ENCODE measurements around the gene RAPGEF4.

RAPGEF4 gene

DNA sequence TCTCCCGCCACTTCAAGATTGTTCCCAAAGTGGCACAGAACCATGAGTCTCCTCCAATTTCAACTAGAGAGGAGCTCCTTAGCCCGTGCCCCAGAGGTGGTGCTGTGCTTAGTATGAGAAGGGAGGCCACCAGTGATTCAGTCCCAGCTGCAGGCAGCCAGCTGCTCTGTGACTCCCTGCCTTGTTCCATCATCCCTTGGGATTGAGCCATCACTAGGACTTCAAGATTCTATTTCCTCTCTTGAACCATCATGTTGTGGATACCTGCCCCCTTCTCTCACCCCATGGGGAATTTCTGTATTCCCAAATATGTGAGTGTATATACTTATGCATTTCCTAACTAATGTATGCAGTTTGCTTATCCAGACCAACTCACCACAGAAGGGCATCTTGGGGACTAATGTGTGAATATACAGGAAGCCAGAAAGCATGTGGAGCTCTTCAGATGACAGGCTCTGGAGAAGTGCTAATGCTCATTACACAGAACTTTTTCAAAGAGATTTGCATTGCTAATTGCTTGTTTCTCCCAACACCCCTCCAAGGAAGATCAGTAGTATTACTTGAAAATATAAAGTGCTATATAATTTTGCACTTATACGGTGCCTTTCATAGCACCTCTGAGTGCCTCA, 229.0 kb downstream of the RAPGEF4 start:
- no peak overlapping the region for H3K4me3 ChIP-seq (ENCODE audit: low read length)
- no peak for DNase-seq (ENCODE audit: low read depth)
- TF ChIP-seq, protein P1, sequence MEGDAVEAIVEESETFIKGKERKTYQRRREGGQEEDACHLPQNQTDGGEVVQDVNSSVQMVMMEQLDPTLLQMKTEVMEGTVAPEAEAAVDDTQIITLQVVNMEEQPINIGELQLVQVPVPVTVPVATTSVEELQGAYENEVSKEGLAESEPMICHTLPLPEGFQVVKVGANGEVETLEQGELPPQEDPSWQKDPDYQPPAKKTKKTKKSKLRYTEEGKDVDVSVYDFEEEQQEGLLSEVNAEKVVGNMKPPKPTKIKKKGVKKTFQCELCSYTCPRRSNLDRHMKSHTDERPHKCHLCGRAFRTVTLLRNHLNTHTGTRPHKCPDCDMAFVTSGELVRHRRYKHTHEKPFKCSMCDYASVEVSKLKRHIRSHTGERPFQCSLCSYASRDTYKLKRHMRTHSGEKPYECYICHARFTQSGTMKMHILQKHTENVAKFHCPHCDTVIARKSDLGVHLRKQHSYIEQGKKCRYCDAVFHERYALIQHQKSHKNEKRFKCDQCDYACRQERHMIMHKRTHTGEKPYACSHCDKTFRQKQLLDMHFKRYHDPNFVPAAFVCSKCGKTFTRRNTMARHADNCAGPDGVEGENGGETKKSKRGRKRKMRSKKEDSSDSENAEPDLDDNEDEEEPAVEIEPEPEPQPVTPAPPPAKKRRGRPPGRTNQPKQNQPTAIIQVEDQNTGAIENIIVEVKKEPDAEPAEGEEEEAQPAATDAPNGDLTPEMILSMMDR (conservative IDR thresholded peaks at IDR 0.05; ENCODE audit: low read length), result no peak

GRCh38 chr2:172965433-172966212, 230.0 kb downstream of the RAPGEF4 start:
- DNase-seq (ENCODE audit: low read depth), result no peak
- H3K4me3 ChIP-seq (ENCODE audit: low read length), result no peak overlapping the region
- TF ChIP-seq, protein P1 (conservative IDR thresholded peaks at IDR 0.05; ENCODE audit: low read length), result no peak

GRCh38 chr2:172967036-172967982, 231.7 kb downstream of the RAPGEF4 start:
- no peak overlapping the region for H3K4me3 ChIP-seq (ENCODE audit: low read length)
- no peak for DNase-seq (ENCODE audit: low read depth)
- TF ChIP-seq, protein P1 (conservative IDR thresholded peaks at IDR 0.05; ENCODE audit: low read length), result no peak

DNA sequence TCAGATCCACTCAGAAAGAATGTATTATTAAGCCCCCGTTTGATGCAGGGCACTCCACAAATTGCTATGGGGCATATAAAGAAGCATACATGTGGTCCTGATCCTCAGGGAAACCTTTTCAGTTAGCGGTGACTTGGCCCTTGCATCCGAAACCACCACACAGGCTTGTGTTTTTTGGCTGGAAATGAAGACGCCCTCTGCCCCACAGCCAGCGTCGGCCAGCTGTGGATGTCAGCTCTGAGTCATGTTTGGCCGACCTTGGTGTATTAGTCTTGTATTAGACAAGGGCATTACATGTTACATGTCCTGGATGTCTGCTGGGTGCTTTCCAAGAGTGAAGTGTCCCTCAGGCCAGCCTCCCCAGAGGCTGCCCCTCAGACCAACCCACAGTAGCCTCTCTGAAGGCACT, 232.4 kb downstream of the RAPGEF4 start:
- TF ChIP-seq, protein P1 (conservative IDR thresholded peaks at IDR 0.05; ENCODE audit: low read length), result no peak
- DNase-seq (ENCODE audit: low read depth), result peak; percentile 54
- no peak overlapping the region for H3K4me3 ChIP-seq (ENCODE audit: low read length)

DNA sequence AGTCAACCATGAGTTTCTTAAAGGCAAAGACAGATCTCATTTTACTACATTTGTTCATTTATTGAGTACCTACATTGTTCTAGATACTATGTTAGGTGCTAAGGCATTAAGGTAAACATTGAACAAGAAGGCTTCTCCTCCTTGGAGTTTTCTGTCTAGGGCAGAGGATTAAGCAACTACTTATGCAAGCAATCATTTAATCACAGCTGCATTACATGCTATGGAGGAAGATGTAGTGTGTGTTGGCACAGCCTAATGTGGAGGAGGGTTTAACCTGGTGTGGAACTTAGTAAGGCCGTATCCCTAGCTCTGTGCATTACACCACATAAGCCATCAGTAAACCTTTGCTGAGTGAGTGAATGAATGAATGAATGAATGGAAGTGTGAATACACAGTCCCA, 233.5 kb downstream of the RAPGEF4 start:
- DNase-seq (ENCODE audit: low read depth), result no peak
- TF ChIP-seq, protein P1 (conservative IDR thresholded peaks at IDR 0.05; ENCODE audit: low read length), result no peak
- no peak overlapping the region for H3K4me3 ChIP-seq (ENCODE audit: low read length)

DNA sequence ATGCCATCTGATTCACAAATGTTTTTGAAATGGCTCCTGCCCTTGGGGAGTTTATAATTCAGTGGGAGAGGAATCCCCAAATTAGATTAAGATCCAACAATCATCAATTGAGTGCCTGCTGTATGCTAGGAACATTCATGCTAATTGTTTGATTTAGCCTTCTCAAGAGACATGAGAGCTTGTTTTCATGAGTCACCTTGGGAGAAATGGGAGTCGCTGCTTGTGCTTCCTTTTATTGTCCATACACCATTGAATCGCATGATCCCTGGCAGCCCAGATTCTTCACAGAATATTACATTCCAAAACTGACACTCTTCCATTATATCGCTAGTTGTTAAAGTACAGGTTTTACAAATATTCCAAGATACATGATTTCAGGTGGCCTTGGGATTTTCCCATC, 234.0 kb downstream of the RAPGEF4 start:
- DNase-seq (ENCODE audit: low read depth), result no peak

More for the DNA sequence above, 234.0 kb downstream of the RAPGEF4 start:
- TF ChIP-seq, protein P1 (conservative IDR thresholded peaks at IDR 0.05; ENCODE audit: low read length), result no peak
- H3K4me3 ChIP-seq (ENCODE audit: low read length), result no peak overlapping the region
